IPS-NIHi11 (cell line): ENCODE data around the gene HDAC4.
A peak's percentile ranks its signal among the peaks of the same experiment; 100 is the strongest.

Source experiments
- DNase-seq: peaks from one replicate; pipeline ENCODE4 v3.0.0; 2012; ENCODE audit warnings: mixed read lengths, low spot score

The HDAC4 gene

GRCh38 chr2:239201884-239202283, 198.9 kb downstream of the HDAC4 start:
- no peak for DNase-seq

GRCh38 chr2:239201531-239201876, 199.3 kb downstream of the HDAC4 start:
- DNase-seq: no peak

GRCh38 chr2:239200646-239201530, 199.9 kb downstream of the HDAC4 start:
- DNase-seq: no peak

- DNase-seq: no peak
These were observed 201.6 kb downstream of the HDAC4 start for GRCh38 chr2:239199041-239199768.

GRCh38 chr2:239198221-239198620, 202.6 kb downstream of the HDAC4 start:
- DNase-seq: no peak

DNA sequence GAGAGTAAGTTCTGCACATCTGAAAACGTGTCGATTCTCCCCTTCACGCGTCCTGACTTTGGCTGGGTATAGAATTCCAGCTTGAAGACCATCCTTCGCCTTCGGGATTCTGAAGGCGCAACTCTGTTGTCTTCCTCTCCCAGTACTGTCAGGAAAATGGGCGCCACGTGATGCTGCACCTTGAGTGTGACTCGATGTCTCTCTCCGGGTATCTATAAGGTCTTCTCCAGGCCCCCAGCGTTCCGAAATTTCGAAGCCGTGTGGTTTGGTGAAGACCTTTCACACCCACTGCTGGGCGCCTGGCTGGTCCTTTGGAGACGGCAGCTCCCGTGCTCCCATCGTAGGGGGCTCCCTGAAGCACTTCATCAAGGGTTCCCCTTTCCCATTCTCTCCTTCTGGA, 203.7 kb downstream of the HDAC4 start:
- no peak for DNase-seq

DNA sequence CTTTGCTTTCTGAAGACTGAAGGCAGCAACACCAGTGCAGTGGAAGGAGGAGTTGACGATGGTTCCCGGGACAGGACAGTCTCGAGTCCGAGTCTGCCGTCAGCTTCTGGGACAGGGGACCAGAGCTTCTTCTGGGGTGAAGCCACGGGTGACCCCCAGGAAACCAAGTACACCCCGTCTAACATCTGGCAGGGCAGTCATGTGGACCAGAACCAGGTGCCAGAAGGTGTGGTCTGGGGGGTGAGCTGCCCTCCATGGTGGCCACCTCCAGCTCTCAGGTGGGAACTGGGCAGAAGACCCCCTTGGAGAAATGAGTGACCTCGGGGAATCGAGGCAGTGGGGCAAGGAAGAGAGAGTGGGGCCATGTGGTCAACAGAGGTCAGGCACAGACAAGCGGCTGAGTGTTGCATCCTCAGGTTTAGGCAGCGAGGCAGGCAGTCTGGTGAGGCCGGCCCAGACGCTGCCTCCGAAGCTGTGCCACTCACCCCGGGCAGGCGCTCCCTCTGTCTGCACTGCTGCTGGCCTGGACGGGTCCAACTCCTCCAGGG, 204.3 kb downstream of the HDAC4 start:
- DNase-seq: no peak

DNA sequence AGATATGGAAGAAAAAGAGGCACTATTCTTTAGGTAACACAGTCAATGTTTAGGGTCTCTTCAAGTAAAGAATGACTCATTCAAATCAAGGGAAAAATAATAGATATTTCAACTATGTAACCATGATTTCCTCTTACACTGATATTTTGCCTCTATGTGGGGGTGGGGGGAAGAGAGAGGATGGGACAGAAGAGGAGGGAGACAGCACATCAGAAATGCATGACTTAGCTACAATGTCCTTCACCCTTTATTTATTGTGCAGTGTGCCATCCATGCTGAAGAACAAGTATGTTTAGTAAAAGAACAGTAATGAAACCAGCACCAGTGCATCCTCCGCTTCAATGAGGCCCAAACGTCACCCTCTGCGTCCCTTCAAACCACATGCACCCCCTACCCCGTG, 204.8 kb downstream of the HDAC4 start:
- no peak for DNase-seq

DNA sequence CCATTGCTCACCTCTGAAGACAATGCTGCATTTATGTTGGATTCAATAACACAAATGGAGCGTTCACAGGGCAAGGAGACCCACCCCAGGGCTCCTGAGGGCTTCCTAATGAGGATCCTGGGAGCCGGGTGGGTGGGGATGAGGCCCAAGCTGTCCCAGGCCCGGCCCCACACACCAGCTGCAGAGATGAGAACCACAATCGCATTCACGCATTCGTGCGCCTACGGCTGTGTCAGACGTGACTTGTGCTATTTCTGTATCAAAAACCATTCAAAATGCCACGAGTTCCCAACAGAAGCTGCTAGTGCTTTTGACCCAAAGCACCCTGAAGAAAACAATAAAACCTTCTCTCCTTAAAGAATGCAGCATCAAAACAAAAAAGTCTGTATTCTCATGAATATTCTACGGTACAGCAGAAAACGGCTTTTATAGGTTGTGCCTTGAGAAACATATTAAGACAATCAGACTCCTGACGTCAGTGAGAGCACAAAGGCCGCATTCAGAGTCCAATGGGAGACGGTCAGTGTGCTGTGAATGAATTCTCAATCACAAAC, 205.4 kb downstream of the HDAC4 start:
- DNase-seq: no peak

DNA sequence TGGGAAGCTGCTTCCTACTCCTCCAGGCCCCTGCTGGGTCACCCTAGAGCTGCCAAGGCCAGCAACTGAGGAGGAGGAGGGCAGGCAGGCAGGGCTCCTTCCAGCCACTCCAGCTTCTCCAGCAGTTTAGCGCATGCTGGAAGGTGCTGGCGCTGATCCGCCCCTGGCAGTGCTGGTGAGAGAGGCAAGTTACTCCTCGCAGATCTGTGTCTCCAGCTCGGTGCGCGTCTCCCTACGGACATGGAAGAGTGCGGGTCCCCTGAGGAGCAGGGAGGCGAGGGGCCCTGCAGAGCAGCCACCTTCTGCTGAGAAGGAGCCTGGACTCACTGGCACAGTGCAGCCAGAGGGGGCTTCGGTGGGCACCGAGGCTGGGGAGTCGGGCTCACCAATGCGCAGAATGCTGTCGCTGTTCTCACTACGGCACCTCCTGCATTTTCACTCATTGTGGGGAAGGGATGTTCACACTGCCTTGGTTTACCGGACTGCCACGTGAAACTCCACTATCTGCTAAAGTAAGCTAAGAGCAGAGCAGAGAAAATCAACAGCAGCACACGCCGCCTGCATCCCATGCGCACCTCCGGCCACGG, 206.0 kb downstream of the HDAC4 start:
- DNase-seq: no peak

DNA sequence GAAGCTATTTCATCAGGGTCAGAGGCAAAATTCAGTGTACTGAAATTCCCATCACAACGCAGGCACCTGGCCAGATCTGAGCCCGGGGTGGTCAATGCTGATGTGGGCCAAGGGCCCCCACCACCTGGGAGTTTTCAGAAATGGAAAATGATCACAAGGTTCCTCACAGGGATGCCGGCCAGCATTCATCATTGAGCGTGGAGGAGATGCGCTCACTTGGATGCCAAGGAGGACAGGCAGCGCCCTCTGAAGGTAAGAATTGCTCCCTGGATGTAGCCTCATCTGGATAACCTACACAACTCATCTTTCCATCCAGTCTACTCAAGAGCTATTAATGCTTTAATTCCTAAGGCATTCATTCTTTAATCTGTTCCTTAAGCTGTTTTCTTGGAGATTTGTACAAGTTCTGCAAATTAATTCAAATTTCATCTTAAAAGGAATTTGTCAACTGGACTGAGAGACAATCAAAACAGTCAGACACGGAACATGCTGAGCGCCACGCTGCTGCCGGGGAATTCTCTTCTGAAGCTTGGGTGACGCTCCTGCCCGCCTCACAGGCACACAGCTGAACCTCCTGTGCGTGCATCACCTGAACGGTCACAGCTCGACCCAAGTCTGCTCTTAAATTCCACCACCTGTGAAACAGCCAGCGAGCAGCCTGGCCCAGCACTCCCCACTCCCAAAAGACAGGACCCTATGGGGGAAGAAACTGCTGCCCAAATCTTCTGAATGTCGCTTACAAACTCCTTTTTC, 206.7 kb downstream of the HDAC4 start:
- peak; percentile 49 for DNase-seq

- no peak for DNase-seq
These were observed 207.4 kb downstream of the HDAC4 start for GRCh38 chr2:239193401-239193811.

DNA sequence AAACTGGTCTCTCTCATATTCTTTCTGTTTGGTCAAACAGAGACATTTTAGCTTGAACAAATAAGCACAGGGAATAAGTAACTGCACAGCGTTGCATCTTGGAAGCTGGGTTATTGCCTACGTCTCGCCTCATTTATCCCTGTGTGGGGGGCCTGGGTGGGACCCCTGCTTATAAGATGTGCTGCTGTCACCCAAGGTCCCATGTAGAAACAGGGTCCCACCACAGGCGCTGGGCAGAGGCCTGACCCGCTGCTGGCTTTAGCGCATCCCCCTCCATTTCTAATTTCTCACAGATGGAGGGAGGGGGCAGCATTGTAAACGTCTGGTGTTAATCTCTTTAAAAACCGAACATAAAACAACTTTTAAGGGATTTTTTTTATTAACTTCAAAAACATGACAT, 207.8 kb downstream of the HDAC4 start:
- no peak for DNase-seq

DNA sequence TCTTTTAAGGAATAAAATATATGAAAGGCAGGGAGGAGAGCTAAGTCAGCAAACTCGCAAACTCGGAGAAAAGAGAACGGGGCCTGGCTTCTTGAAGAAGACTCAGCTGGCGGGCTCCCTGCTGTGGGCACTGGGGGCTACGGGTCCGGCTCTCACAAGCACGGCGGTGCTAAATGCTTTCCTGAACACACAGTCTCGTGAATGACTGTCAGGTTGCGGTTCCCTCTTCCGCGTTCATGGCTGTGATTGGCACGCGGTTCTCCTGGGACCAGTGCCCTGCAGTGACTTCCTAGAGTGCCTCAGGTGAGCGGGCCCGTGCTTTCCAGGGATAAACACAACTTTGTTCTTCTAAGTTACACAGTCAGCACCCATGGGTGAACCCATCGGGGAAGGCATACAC, 208.4 kb downstream of the HDAC4 start:
- DNase-seq: no peak

DNA sequence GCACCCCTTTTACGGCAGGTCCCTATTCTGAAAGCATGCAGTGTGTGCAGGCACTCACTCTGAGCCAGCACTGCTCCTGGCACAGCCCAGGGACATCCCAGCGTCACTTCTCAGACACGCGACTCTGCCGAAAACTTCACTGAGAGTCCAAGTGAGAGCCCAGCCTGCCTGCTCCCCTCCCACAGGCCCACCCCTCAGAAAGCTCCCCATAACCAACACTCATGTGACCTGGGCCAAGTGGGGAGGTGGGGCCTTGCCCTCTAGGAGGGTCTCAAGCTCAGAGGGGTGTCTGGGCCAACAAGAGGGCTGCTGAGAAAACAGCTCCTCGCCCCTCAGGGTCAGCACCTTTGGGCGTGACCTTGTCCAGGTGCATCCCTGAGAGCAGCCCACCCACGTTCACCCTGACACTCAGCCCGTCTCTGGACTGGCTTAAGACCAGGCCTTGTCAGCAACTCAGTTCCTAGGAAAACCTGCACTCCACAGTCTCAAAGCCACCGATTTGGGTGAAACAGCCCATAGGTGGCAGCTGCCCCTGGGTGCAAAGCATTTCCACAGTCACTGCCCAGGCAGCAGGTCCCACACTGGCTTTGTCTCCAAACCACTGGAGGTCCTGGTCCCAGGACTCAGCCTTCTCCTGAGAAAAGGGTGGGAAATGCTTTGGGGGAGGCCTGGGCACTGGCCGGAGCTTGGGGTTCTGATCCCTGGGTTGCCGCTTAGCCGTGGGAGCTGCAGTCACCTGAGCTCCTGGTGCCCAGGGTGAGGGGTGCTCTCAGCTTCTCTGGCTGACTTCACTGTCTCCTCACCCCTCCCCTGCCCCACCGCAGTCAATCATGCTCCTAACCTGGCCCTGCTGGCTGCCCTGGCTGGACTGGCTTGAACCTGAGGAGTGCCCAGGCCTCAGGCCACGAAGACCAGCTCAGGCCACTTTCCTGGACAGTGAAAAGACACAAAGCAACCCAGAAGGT, 209.6 kb downstream of the HDAC4 start:
- no peak for DNase-seq

- no peak for DNase-seq
These were observed 210.5 kb downstream of the HDAC4 start for GRCh38 chr2:239190361-239190760.

GRCh38 chr2:239189711-239190131, 211.1 kb downstream of the HDAC4 start:
- DNase-seq: no peak

DNA sequence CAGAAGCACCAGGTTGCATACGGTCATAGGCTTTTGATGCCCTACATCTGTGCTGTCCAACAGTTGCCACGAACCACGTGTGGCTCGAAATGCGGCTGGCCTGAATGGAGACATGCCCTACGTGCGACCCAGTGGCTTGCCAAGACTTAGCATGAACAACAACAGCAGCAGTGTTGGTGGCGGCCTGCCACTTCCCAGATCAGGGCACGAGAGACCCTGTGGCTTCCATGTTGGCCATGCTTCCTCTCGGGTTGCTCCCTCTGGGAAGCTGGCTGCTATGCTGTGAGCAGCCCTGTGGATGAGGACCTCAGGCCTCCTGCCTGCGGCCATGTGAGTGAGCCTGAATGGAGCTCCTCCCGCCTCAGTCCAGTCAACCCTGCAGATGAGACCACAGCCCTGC, 212.3 kb downstream of the HDAC4 start:
- no peak for DNase-seq

GRCh38 chr2:239187464-239188253, 213.2 kb downstream of the HDAC4 start:
- no peak for DNase-seq
